Liver (tissue), 9 donors: Measurements from ENCODE around the gene SYNDIG1. TPM values are rescaled to one million over a fixed set of nuclear protein-coding genes. Genes with fewer than 3 reads are reported as not detected.

Experiments used
- DNase-seq: peaks from one replicate; pipeline ENCODE4 v3.0.0-alpha.2; 2017; ENCODE audit warnings: low spot score
- H3K27ac ChIP-seq, 2 donors: one replicate each; pipeline ENCODE4 v1.7.0; 2013; ENCODE audit warnings: inconsistent platforms in 2 of 2, low read length in 2 of 2, control low read depth in 1 of 2, low read depth in 1 of 2, mild to moderate bottlenecking in 1 of 2
- H3K27me3 ChIP-seq, 4 donors: one replicate each; pipeline versions ENCODE4 v1.6.1 to v1.7.0; 2013; ENCODE audit warnings: low read length in 3 of 4, inconsistent platforms in 1 of 4, mild to moderate bottlenecking in 1 of 4, moderate library complexity in 1 of 4; ENCODE audit not compliant: control insufficient read depth in 4 of 4, insufficient read depth in 4 of 4
- H3K36me3 ChIP-seq, 4 donors: one replicate each; pipeline versions ENCODE4 v1.6.1 to v1.7.0; 2013; ENCODE audit warnings: low read length in 3 of 4, mild to moderate bottlenecking in 3 of 4, low read depth in 1 of 4, moderate library complexity in 1 of 4; ENCODE audit not compliant: control insufficient read depth in 4 of 4, insufficient read depth in 3 of 4
- H3K4me1 ChIP-seq, 4 donors: one replicate each; pipeline versions ENCODE4 v1.6.1 to v1.7.0; 2013; ENCODE audit warnings: low read length in 3 of 4, mild to moderate bottlenecking in 3 of 4, moderate library complexity in 1 of 4; ENCODE audit not compliant: control insufficient read depth in 4 of 4, insufficient read depth in 4 of 4
- H3K4me3 ChIP-seq, 3 donors: one replicate each; pipeline versions ENCODE4 v1.6.1 to v1.7.0; 2013; ENCODE audit warnings: low read length in 3 of 3, control low read depth in 1 of 3, low read depth in 1 of 3, mild to moderate bottlenecking in 1 of 3
- H3K9ac ChIP-seq, 2 donors: one replicate each; pipeline ENCODE4 v1.7.0; 2013; ENCODE audit warnings: low read length in 2 of 2, mild to moderate bottlenecking in 2 of 2, moderate library complexity in 2 of 2, control low read depth in 1 of 2, low read depth in 1 of 2
- H3K9me3 ChIP-seq, 4 donors: one replicate each; pipeline versions ENCODE4 v1.6.1 to v1.7.0; 2013; ENCODE audit warnings: low read length in 3 of 4; ENCODE audit not compliant: control insufficient read depth in 4 of 4
- EGR1 ChIP-seq, 2 donors: IDR thresholded peaks; 2 replicates each; pipeline ENCODE4 v1.6.1; 2016 to 2018; ENCODE audit warnings: antibody characterized with exemption in 2 of 2, low read depth in 2 of 2
- FOXA1 ChIP-seq: IDR thresholded peaks from 2 replicates; pipeline ENCODE4 v1.6.1; 2016; ENCODE audit warnings: antibody characterized with exemption
- FOXA2 ChIP-seq: IDR thresholded peaks from 2 replicates; pipeline ENCODE4 v1.6.1; 2016; ENCODE audit warnings: antibody characterized with exemption
- GABPA ChIP-seq, 2 donors: IDR thresholded peaks in 1 of 2; conservative IDR thresholded peaks in 1 of 2; 2 replicates each; pipeline ENCODE4 v1.6.1; 2016; ENCODE audit warnings: antibody characterized with exemption in 2 of 2, mild to moderate bottlenecking in 1 of 2, moderate library complexity in 1 of 2
- JUND ChIP-seq, 2 donors: IDR thresholded peaks; 2 replicates each; pipeline ENCODE4 v1.6.1; 2016; ENCODE audit warnings: antibody characterized with exemption in 2 of 2
- NR2F2 ChIP-seq: IDR thresholded peaks from 2 replicates; pipeline ENCODE4 v1.6.1; 2016; ENCODE audit warnings: antibody characterized with exemption
- RXRA ChIP-seq, 2 donors: IDR thresholded peaks; 2 replicates each; pipeline ENCODE4 v1.6.1; 2017 to 2018; ENCODE audit warnings: antibody characterized with exemption in 2 of 2, mild to moderate bottlenecking in 1 of 2
- SP1 ChIP-seq: IDR thresholded peaks from 2 replicates; pipeline ENCODE4 v1.6.1; 2018; ENCODE audit warnings: antibody characterized with exemption, mild to moderate bottlenecking
- TAF1 ChIP-seq: conservative IDR thresholded peaks from 2 replicates; pipeline ENCODE4 v1.6.1; 2016; ENCODE audit warnings: antibody characterized with exemption, mild to moderate bottlenecking
- YY1 ChIP-seq: IDR thresholded peaks from 2 replicates; pipeline ENCODE4 v1.6.1; 2016; ENCODE audit warnings: antibody characterized with exemption, mild to moderate bottlenecking
- WGBS: extraction: QIAGEN DNeasy Blood & Tissue Kit; methylation state at CpG from one replicate; pipeline ENCODE4 v1.1.7; 2013; 5-methylcytosine and 5-hydroxymethylcytosine counted together
- polyA plus RNA-seq, 2 donors: library from polyadenylated mRNA; stranded (reverse) in 1 of 2; unstranded in 1 of 2; fragments of 200-250 nt in 1 of 2; fragments of >200 nt in 1 of 2; fragmentation: Nextera tagmentation in 1 of 2; extraction: Ambion mirVana in 1 of 2; gene quantifications; one replicate each; pipeline versions ENCODE4 v1.2.1 to v1.2.3, GENCODE V29; 2013 to 2015
- total RNA-seq, 2 donors: library from RNA; depleted of rRNA; stranded (reverse); fragments of >200 nt; gene quantifications; one replicate each; pipeline ENCODE4 v1.2.3, GENCODE V29; 2014
- TF ChIP-seq, protein P1 (sequence below): IDR thresholded peaks from 2 replicates; pipeline ENCODE4 v1.6.1; 2016; ENCODE audit warnings: antibody characterized with exemption, mild to moderate bottlenecking
- TF ChIP-seq, protein P2 (sequence below): IDR thresholded peaks from 2 replicates; pipeline ENCODE4 v1.6.1; 2016; ENCODE audit warnings: antibody characterized with exemption
- TF ChIP-seq, protein P3 (sequence below): IDR thresholded peaks from 2 replicates; pipeline ENCODE4 v1.6.1; 2016; ENCODE audit warnings: antibody characterized with exemption
- TF ChIP-seq, protein P4 (sequence below): IDR thresholded peaks from 2 replicates; pipeline ENCODE4 v1.6.1; 2016; ENCODE audit warnings: antibody characterized with exemption
- donor health status: healthy.
- donor health status: healthy.
- donor health status: healthy.
- donor health status: healthy.
- donor health status: healthy.

SYNDIG1 gene
- total and polyA plus RNA-seq, 4 donors, result 0.05 to 0.08 TPM; not detected in 2

DNA sequence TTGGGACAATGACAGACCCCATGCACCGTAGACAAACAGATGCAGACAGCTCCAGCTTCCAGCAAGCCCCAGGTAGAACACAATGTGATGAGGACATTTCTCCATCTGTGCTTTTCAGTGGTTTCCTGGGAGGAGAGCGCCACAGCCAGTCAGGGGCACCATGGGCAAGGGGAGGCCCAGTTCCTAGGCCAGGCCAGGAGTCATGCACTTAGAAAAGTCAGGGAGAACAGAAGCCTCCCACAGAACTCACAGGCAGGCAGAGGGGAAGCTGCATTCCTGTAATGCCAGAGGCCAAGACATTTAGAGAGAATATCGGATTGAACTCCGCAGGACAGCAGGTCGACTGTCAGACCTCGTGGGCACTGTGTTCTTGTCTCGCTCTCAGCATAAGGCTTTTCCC lies 9.2 kb downstream of the SYNDIG1 start:
- no peaks in the 10 kb centered on the region for H3K4me1 ChIP-seq
- no peak overlapping the region for H3K9ac ChIP-seq
- 75% methylated on average over 7 of the region's 7 CpGs for WGBS
- DNase-seq, result no peak
- no peak overlapping the region for H3K27ac ChIP-seq
- peaks cover 0 to 8% (median 0%) of the 10 kb centered on the region in 4 donors for H3K27me3 ChIP-seq
- TF ChIP-seq GABPA (IDR thresholded peaks at IDR 0.05 in 1 of 2, conservative IDR thresholded peaks at IDR 0.05 in 1 of 2) (no peak), JUND (IDR thresholded peaks at IDR 0.05) (no peak), FOXA1 (no peak), NR2F2 (no peak), EGR1 (IDR thresholded peaks at IDR 0.05; ENCODE audit: low read depth in 2 of 2) (no peak), FOXA2 (no peak)
- TF ChIP-seq, protein P1, sequence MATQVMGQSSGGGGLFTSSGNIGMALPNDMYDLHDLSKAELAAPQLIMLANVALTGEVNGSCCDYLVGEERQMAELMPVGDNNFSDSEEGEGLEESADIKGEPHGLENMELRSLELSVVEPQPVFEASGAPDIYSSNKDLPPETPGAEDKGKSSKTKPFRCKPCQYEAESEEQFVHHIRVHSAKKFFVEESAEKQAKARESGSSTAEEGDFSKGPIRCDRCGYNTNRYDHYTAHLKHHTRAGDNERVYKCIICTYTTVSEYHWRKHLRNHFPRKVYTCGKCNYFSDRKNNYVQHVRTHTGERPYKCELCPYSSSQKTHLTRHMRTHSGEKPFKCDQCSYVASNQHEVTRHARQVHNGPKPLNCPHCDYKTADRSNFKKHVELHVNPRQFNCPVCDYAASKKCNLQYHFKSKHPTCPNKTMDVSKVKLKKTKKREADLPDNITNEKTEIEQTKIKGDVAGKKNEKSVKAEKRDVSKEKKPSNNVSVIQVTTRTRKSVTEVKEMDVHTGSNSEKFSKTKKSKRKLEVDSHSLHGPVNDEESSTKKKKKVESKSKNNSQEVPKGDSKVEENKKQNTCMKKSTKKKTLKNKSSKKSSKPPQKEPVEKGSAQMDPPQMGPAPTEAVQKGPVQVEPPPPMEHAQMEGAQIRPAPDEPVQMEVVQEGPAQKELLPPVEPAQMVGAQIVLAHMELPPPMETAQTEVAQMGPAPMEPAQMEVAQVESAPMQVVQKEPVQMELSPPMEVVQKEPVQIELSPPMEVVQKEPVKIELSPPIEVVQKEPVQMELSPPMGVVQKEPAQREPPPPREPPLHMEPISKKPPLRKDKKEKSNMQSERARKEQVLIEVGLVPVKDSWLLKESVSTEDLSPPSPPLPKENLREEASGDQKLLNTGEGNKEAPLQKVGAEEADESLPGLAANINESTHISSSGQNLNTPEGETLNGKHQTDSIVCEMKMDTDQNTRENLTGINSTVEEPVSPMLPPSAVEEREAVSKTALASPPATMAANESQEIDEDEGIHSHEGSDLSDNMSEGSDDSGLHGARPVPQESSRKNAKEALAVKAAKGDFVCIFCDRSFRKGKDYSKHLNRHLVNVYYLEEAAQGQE, result no peak
- H3K9me3 ChIP-seq, result no peaks in the 10 kb centered on the region
- H3K36me3 ChIP-seq, result no peaks in the 10 kb centered on the region
- no peak overlapping the region for H3K4me3 ChIP-seq

DNA sequence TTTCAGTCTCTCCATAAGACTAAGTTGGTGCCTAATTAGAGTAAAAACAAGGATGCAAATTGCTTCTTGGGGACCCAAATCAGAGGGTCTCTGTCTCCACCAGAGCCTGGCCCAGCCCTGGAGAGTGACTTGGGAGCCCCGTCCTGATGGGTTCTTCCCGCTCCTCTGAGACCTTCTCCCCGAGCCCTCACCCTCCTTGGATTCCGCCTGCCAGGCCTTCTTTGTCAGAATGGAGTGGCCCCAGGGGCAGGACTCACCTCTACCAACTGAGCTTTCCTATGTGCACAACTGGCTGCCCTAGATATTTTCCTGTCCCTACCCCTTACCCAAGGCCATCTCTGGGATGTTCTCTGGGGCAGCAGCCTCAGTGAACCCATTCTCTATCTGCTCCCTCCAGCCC lies 9.7 kb downstream of the SYNDIG1 start:
- H3K4me3 ChIP-seq, result no peak overlapping the region
- no peaks in the 10 kb centered on the region for H3K9me3 ChIP-seq
- H3K4me1 ChIP-seq, result no peaks in the 10 kb centered on the region
- no peak overlapping the region for H3K9ac ChIP-seq
- H3K27ac ChIP-seq, result no peak overlapping the region
- 87% methylated on average over 4 of the region's 4 CpGs for WGBS
- TF ChIP-seq FOXA2 (no peak), JUND (IDR thresholded peaks at IDR 0.05) (no peak), EGR1 (IDR thresholded peaks at IDR 0.05; ENCODE audit: low read depth in 2 of 2) (no peak), SP1 (no peak), YY1 (no peak), TAF1 (no peak)
- TF ChIP-seq, protein P2, sequence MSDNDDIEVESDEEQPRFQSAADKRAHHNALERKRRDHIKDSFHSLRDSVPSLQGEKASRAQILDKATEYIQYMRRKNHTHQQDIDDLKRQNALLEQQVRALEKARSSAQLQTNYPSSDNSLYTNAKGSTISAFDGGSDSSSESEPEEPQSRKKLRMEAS, result no peak
- TF ChIP-seq, protein P3, sequence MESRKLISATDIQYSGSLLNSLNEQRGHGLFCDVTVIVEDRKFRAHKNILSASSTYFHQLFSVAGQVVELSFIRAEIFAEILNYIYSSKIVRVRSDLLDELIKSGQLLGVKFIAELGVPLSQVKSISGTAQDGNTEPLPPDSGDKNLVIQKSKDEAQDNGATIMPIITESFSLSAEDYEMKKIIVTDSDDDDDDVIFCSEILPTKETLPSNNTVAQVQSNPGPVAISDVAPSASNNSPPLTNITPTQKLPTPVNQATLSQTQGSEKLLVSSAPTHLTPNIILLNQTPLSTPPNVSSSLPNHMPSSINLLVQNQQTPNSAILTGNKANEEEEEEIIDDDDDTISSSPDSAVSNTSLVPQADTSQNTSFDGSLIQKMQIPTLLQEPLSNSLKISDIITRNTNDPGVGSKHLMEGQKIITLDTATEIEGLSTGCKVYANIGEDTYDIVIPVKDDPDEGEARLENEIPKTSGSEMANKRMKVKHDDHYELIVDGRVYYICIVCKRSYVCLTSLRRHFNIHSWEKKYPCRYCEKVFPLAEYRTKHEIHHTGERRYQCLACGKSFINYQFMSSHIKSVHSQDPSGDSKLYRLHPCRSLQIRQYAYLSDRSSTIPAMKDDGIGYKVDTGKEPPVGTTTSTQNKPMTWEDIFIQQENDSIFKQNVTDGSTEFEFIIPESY, result no peak
- H3K36me3 ChIP-seq, result no peaks in the 10 kb centered on the region
- peaks cover 0 to 9% (median 0%) of the 10 kb centered on the region in 4 donors for H3K27me3 ChIP-seq
- DNase-seq, result no peak

DNA sequence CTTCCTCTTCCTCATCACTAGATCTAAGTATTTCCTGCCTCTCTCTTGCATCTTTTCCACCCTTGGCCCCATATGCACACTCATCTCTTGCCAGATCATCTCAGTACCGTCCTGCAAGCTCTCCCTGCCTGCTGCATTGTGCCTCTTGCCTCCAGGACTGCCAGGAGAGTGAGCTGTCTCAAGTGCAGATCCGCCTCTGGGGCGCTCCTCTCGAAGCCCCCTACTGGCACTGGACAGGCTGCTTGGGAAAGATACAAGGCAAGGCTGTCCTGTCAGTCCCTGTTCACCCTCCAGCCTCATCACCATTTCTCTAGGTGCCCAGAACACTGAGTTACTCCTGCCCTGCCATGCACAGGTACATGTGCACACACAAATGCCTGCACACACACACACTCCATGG lies 10.2 kb downstream of the SYNDIG1 start:
- Histone ChIP-seq H3K27ac (no peak overlapping the region), H3K36me3 (no peaks in the 10 kb centered on the region), H3K4me1 (no peaks in the 10 kb centered on the region), H3K27me3 (peaks cover 0 to 9% (median 0%) of the 10 kb centered on the region in 4 donors), H3K4me3 (no peak overlapping the region), H3K9ac (no peak overlapping the region), H3K9me3 (no peaks in the 10 kb centered on the region)
- TF ChIP-seq YY1 (no peak), JUND (IDR thresholded peaks at IDR 0.05) (no peak), FOXA1 (no peak), RXRA (IDR thresholded peaks at IDR 0.05) (no peak), FOXA2 (no peak)
- TF ChIP-seq, protein P4, sequence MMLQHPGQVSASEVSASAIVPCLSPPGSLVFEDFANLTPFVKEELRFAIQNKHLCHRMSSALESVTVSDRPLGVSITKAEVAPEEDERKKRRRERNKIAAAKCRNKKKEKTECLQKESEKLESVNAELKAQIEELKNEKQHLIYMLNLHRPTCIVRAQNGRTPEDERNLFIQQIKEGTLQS, result no peak
- TF ChIP-seq, protein P1, result no peak
- TF ChIP-seq, protein P2, result no peak
- DNase-seq, result no peak
- WGBS, result 68% methylated on average over 4 of the region's 4 CpGs
